Amygdala (tissue), 56 donors: ENCODE data around the gene RSF1.

ENCODE experiments used
- DNase-seq, 56 donors: peaks; one replicate each; lab custom pipeline; 2025; lab: John Stamatoyannopoulos, UW

Gene RSF1

GRCh38 chr11:77695417-77695816 is 125.1 kb downstream of the RSF1 start:
- DNase-seq = no peak

- DNase-seq = no peak
These were observed 129.9 kb downstream of the RSF1 start for GRCh38 chr11:77690649-77691048.

- DNase-seq = no peak
These were observed 133.4 kb downstream of the RSF1 start for GRCh38 chr11:77687088-77687487.

- no peak for DNase-seq
These were observed 143.4 kb downstream of the RSF1 start for GRCh38 chr11:77677138-77677537.

- no peak for DNase-seq
These were observed 148.3 kb downstream of the RSF1 start for GRCh38 chr11:77672264-77672663.

- DNase-seq = no peak
These were observed 150.5 kb downstream of the RSF1 start for GRCh38 chr11:77669848-77670511.

GRCh38 chr11:77668760-77669159 is 151.8 kb downstream of the RSF1 start:
- no peak for DNase-seq

GRCh38 chr11:77665240-77665965 is 155.1 kb downstream of the RSF1 start:
- DNase-seq = no peak

- no peak for DNase-seq
These were observed 158.9 kb downstream of the RSF1 start for GRCh38 chr11:77661670-77662069.

- DNase-seq = no peak
These were observed 159.6 kb downstream of the RSF1 start for GRCh38 chr11:77660947-77661346.

- no peak for DNase-seq
These were observed 162.1 kb downstream of the RSF1 start for GRCh38 chr11:77658213-77659013.

GRCh38 chr11:77656362-77656761 is 164.2 kb downstream of the RSF1 start:
- no peak for DNase-seq

GRCh38 chr11:77654770-77655434 is 165.6 kb downstream of the RSF1 start:
- no peak for DNase-seq

- no peak for DNase-seq
These were observed 170.4 kb downstream of the RSF1 start for GRCh38 chr11:77650123-77650522.

- no peak for DNase-seq
These were observed 172.7 kb downstream of the RSF1 start for GRCh38 chr11:77647654-77648305.

- DNase-seq = no peak
These were observed 175.6 kb downstream of the RSF1 start for GRCh38 chr11:77644887-77645286.

GRCh38 chr11:77642228-77642627 is 178.3 kb downstream of the RSF1 start:
- no peak for DNase-seq

- DNase-seq = peak; percentile 36 to 96 (median 84)
These were observed 183.0 kb downstream of the RSF1 start, which contains the start of gene CLNS1A for GRCh38 chr11:77637345-77638165. CLNS1A (minus strand) TSS chr11:77637794; CDS start chr11:77637714, 80 bp downstream.

GRCh38 chr11:77636731-77637344 is 183.7 kb downstream of the RSF1 start:
- no peak for DNase-seq
